ENCODE data around the gene MMP24. TPM values are rescaled to one million over a fixed set of nuclear protein-coding genes. Genes with fewer than 3 reads are reported as not detected.
A peak's percentile ranks its signal among the peaks of the same experiment; 100 is the strongest.

Gene MMP24
- total and polyA plus RNA-seq, 2 experiments from 2014 or later, result 0.70 to 8.5 TPM

GRCh38 chr20:35281506-35282101 is 55.1 kb downstream of the MMP24 start:
- Histone ChIP-seq H3K9ac (no peak overlapping the region), H3F3A (ENCODE audit: insufficient read depth) (peaks cover 38% of the 10 kb centered on the region), H3K9me2 (ENCODE audit: insufficient read depth) (no peaks in the 10 kb centered on the region), H3K27ac (no peak overlapping the region), H3K4me2 (ENCODE audit: unreplicated experiment) (no peak overlapping the region), H3K27me3 (replicated peaks; ENCODE audit: insufficient read depth) (no peaks in the 10 kb centered on the region), H4K20me1 (ENCODE audit: insufficient read depth) (no peaks in the 10 kb centered on the region), H3K4me1 (ENCODE audit: insufficient read depth) (peaks cover 9% of the 10 kb centered on the region), H3K4me3 (no peak overlapping the region), H2AFZ (no peak overlapping the region), H3K9me3 (ENCODE audit: low read depth) (no peaks in the 10 kb centered on the region), H3K79me2 (ENCODE audit: insufficient read depth) (peaks cover 58% of the 10 kb centered on the region), H3K36me3 (ENCODE audit: low read depth) (peaks cover 9% of the 10 kb centered on the region; the same call in 1 of the 2 replicates)
- TF ChIP-seq EZH2 (IDR thresholded peaks at IDR 0.05; ENCODE audit: insufficient read depth, poor library complexity, severe bottlenecking), result no peak
- in situ Hi-C loops (cut with MboI), result no loop called here
- WGBS, 2 experiments (ENCODE audit: low coverage in 1 of 2, low lambda C conversion rate in 2 of 2, missing lambda C conversion rate in 2 of 2), result 92 to 94% methylated on average over 9 to 10 of the region's 10 CpGs
- DNase-seq, result no peak

- peak; percentile 41 for DNase-seq
- Histone ChIP-seq H3K4me2 (ENCODE audit: unreplicated experiment) (peak overlapping the region; percentile 80), H3K4me3 (peak overlapping the region; percentile 89), H3F3A (ENCODE audit: insufficient read depth) (peaks cover 33% of the 10 kb centered on the region), H3K27ac (peak overlapping the region; percentile 69), H3K27me3 (replicated peaks; ENCODE audit: insufficient read depth) (no peaks in the 10 kb centered on the region), H3K9me3 (ENCODE audit: low read depth) (no peaks in the 10 kb centered on the region), H3K9ac (peak overlapping the region; percentile 86), H2AFZ (peak overlapping the region; percentile 96), H4K20me1 (ENCODE audit: insufficient read depth) (no peaks in the 10 kb centered on the region), H3K79me2 (ENCODE audit: insufficient read depth) (peaks cover 50% of the 10 kb centered on the region), H3K9me2 (ENCODE audit: insufficient read depth) (no peaks in the 10 kb centered on the region), H3K4me1 (ENCODE audit: insufficient read depth) (peaks cover 5% of the 10 kb centered on the region; the same call in 1 of the 2 replicates), H3K36me3 (ENCODE audit: low read depth) (peaks cover 5% of the 10 kb centered on the region; the same call in 1 of the 2 replicates)
- 21 to 24% methylated on average over 24 of the region's 24 CpGs for WGBS, 2 experiments (ENCODE audit: low coverage in 1 of 2, low lambda C conversion rate in 2 of 2, missing lambda C conversion rate in 2 of 2)
- no peak for TF ChIP-seq EZH2phosphoT487 (IDR thresholded peaks at IDR 0.05; ENCODE audit: insufficient read depth, low read depth)
- TF ChIP-seq EZH2 (IDR thresholded peaks at IDR 0.05; ENCODE audit: insufficient read depth, poor library complexity, severe bottlenecking), result no peak
- in situ Hi-C loops (cut with MboI), result no loop called here
These were observed 57.2 kb downstream of the MMP24 start for GRCh38 chr20:35283441-35284266.

GRCh38 chr20:35284267-35284991 is 57.9 kb downstream of the MMP24 start, which contains the start of gene EIF6:
Gene EIF6, minus strand, starts transcription at chr20:35284772. Its CDS starts 285 bp downstream, at chr20:35284487.
- Histone ChIP-seq H3K36me3 (ENCODE audit: low read depth) (no peaks in the 10 kb centered on the region; the same call in 1 of the 2 replicates), H4K20me1 (ENCODE audit: insufficient read depth) (no peaks in the 10 kb centered on the region)

More at GRCh38 chr20:35284267-35284991, 57.9 kb downstream of the MMP24 start, which contains the start of gene EIF6:
- TF ChIP-seq EZH2phosphoT487 (IDR thresholded peaks at IDR 0.05; ENCODE audit: insufficient read depth, low read depth) (no peak), EZH2 (IDR thresholded peaks at IDR 0.05; ENCODE audit: insufficient read depth, poor library complexity, severe bottlenecking) (no peak)
- 1 to 4% methylated on average over 41 to 50 of the region's 61 CpGs for WGBS, 2 experiments (ENCODE audit: low coverage in 1 of 2, low lambda C conversion rate in 2 of 2, missing lambda C conversion rate in 2 of 2)
- H3K9me2 ChIP-seq (ENCODE audit: insufficient read depth), result no peaks in the 10 kb centered on the region
- H3K4me2 ChIP-seq (ENCODE audit: unreplicated experiment), result peak within 1 kb of the TSS; percentile 80
- H3K4me3 ChIP-seq, result peak within 1 kb of the TSS; percentile 89
- peak within 1 kb of the TSS; percentile 86 for H3K9ac ChIP-seq
- H2AFZ ChIP-seq, result peak within 1 kb of the TSS; percentile 96
- peak within 1 kb of the TSS; percentile 69 for H3K27ac ChIP-seq
- peaks cover 26% of the 10 kb centered on the region for H3F3A ChIP-seq (ENCODE audit: insufficient read depth)
- H3K79me2 ChIP-seq (ENCODE audit: insufficient read depth), result peaks cover 50% of the 10 kb centered on the region
- H3K9me3 ChIP-seq (ENCODE audit: low read depth), result no peaks in the 10 kb centered on the region
- DNase-seq, result peak; percentile 90
- no peaks in the 10 kb centered on the region for H3K27me3 ChIP-seq (replicated peaks; ENCODE audit: insufficient read depth)
- peaks cover 5% of the 10 kb centered on the region; the same call in 1 of the 2 replicates for H3K4me1 ChIP-seq (ENCODE audit: insufficient read depth)
- in situ Hi-C loops (cut with MboI), result no loop called here
